ENCODE measurements around the gene MOB3B.

- TF ChIP-seq CTCF (IDR thresholded peaks at IDR 0.05) (no peak), EZH2 (IDR thresholded peaks at IDR 0.05) (no peak), EZH2phosphoT487 (IDR thresholded peaks at IDR 0.05) (no peak)
Measured at GRCh38 chr9:27423915-27424710, 105.5 kb downstream of the MOB3B start.
